Esophagus (tissue), 2 donors: ENCODE measurements around the gene FOXJ1. TPM values are rescaled to one million over a fixed set of nuclear protein-coding genes. Genes with fewer than 3 reads are reported as not detected.

ENCODE experiments used
- H3K27ac ChIP-seq, 2 donors: one replicate each; pipeline ENCODE4 v1.5.1; 2013; ENCODE audit warnings: low read depth in 2 of 2, mild to moderate bottlenecking in 2 of 2, inconsistent platforms in 1 of 2, low read length in 1 of 2, moderate library complexity in 1 of 2
- H3K27me3 ChIP-seq, 2 donors: one replicate each; pipeline ENCODE4 v1.6.1; 2013; ENCODE audit warnings: low read length in 2 of 2, control low read depth in 1 of 2, mild to moderate bottlenecking in 1 of 2; ENCODE audit not compliant: insufficient read depth in 2 of 2, control insufficient read depth in 1 of 2
- H3K36me3 ChIP-seq, 2 donors: one replicate each; pipeline ENCODE4 v1.6.1; 2013; ENCODE audit warnings: low read length in 1 of 2; ENCODE audit not compliant: control insufficient read depth in 2 of 2, insufficient read depth in 2 of 2
- H3K4me1 ChIP-seq, 2 donors: one replicate each; pipeline ENCODE4 v1.6.1; 2013; ENCODE audit warnings: low read length in 1 of 2; ENCODE audit not compliant: control insufficient read depth in 2 of 2, insufficient read depth in 2 of 2
- H3K4me3 ChIP-seq, 2 donors: one replicate each; pipeline ENCODE4 v1.5.1; 2013; ENCODE audit warnings: low read length in 2 of 2, mild to moderate bottlenecking in 2 of 2, low read depth in 1 of 2, moderate library complexity in 1 of 2
- H3K9me3 ChIP-seq, 2 donors: one replicate each; pipeline ENCODE4 v1.6.1; 2013; ENCODE audit warnings: mild to moderate bottlenecking in 2 of 2, low read depth in 1 of 2, low read length in 1 of 2, moderate library complexity in 1 of 2; ENCODE audit not compliant: control insufficient read depth in 2 of 2, insufficient read depth in 1 of 2
- WGBS, 2 donors: extraction: QIAGEN DNeasy Blood & Tissue Kit; methylation state at CpG; one replicate each; pipeline ENCODE4 v1.1.7; 2013; 5-methylcytosine and 5-hydroxymethylcytosine counted together
- polyA plus RNA-seq, 2 donors: library from polyadenylated mRNA; stranded (reverse); fragments of 200-250 nt; gene quantifications; one replicate each; pipeline ENCODE4 v1.2.3, GENCODE V29; 2013
- donor health status: healthy with polysubstance abuse.
- donor health status: Bipolar disorder and iron deficiency.

FOXJ1 gene
- polyA plus RNA-seq, 2 donors = 0.33 to 0.56 TPM

GRCh38 chr17:76178124-76178523 is 37.1 kb upstream of the FOXJ1 start:
- no peaks in the 10 kb centered on the region for H3K27me3 ChIP-seq
- no peaks in the 10 kb centered on the region for H3K36me3 ChIP-seq
- H3K4me1 ChIP-seq = no peaks in the 10 kb centered on the region
- no peaks in the 10 kb centered on the region for H3K9me3 ChIP-seq
- no peak overlapping the region for H3K4me3 ChIP-seq
- WGBS, 2 donors = 87 to 88% methylated on average over 10 of the region's 10 CpGs
- H3K27ac ChIP-seq = no peak overlapping the region

GRCh38 chr17:76176701-76177574 is 35.9 kb upstream of the FOXJ1 start:
- Histone ChIP-seq H3K4me3 (no peak overlapping the region), H3K27ac (no peak overlapping the region), H3K9me3 (no peaks in the 10 kb centered on the region), H3K36me3 (no peaks in the 10 kb centered on the region), H3K27me3 (no peaks in the 10 kb centered on the region), H3K4me1 (no peaks in the 10 kb centered on the region)
- WGBS, 2 donors = 93% methylated on average over 34 of the region's 34 CpGs

- 70 to 78% methylated on average over 9 of the region's 9 CpGs for WGBS, 2 donors
- no peaks in the 10 kb centered on the region for H3K4me1 ChIP-seq
- H3K4me3 ChIP-seq = no peak overlapping the region
- H3K9me3 ChIP-seq = no peaks in the 10 kb centered on the region
- no peaks in the 10 kb centered on the region for H3K27me3 ChIP-seq
- no peaks in the 10 kb centered on the region for H3K36me3 ChIP-seq
- no peak overlapping the region for H3K27ac ChIP-seq
These were observed 33.0 kb upstream of the FOXJ1 start for GRCh38 chr17:76174037-76174436.

- no peaks in the 10 kb centered on the region for H3K4me1 ChIP-seq
- no peaks in the 10 kb centered on the region for H3K27me3 ChIP-seq
- no peaks in the 10 kb centered on the region for H3K36me3 ChIP-seq
- no peak overlapping the region for H3K4me3 ChIP-seq
- no peaks in the 10 kb centered on the region for H3K9me3 ChIP-seq
- H3K27ac ChIP-seq = no peak overlapping the region
- 90 to 93% methylated on average over 11 of the region's 11 CpGs for WGBS, 2 donors
These were observed 32.4 kb upstream of the FOXJ1 start for GRCh38 chr17:76173474-76173873.

- WGBS, 2 donors = 85 to 92% methylated on average over 4 of the region's 4 CpGs
- Histone ChIP-seq H3K4me3 (no peak overlapping the region), H3K9me3 (no peaks in the 10 kb centered on the region)
These were observed 30.7 kb upstream of the FOXJ1 start for GRCh38 chr17:76171706-76172105.

GRCh38 chr17:76170114-76170513 is 29.1 kb upstream of the FOXJ1 start:
- Histone ChIP-seq H3K27me3 (no peaks in the 10 kb centered on the region), H3K27ac (no peak overlapping the region), H3K9me3 (no peaks in the 10 kb centered on the region), H3K4me1 (no peaks in the 10 kb centered on the region), H3K4me3 (no peak overlapping the region), H3K36me3 (no peaks in the 10 kb centered on the region)
- 96 to 98% methylated on average over 1 of the region's 1 CpG for WGBS, 2 donors

More at GRCh38 chr17:76171706-76172105, 30.7 kb upstream of the FOXJ1 start:
- Histone ChIP-seq H3K27ac (no peak overlapping the region), H3K27me3 (no peaks in the 10 kb centered on the region), H3K4me1 (no peaks in the 10 kb centered on the region), H3K36me3 (no peaks in the 10 kb centered on the region)

GRCh38 chr17:76166906-76167305 is 25.9 kb upstream of the FOXJ1 start:
- H3K9me3 ChIP-seq = no peaks in the 10 kb centered on the region
- H3K4me1 ChIP-seq = no peaks in the 10 kb centered on the region
- no peaks in the 10 kb centered on the region for H3K36me3 ChIP-seq
- H3K27ac ChIP-seq = no peak overlapping the region
- no peaks in the 10 kb centered on the region for H3K27me3 ChIP-seq
- 92 to 93% methylated on average over 10 of the region's 10 CpGs for WGBS, 2 donors
- H3K4me3 ChIP-seq = no peak overlapping the region

- Histone ChIP-seq H3K27ac (no peak overlapping the region), H3K27me3 (no peaks in the 10 kb centered on the region), H3K9me3 (no peaks in the 10 kb centered on the region), H3K36me3 (no peaks in the 10 kb centered on the region), H3K4me1 (no peaks in the 10 kb centered on the region), H3K4me3 (no peak overlapping the region)
- 74 to 76% methylated on average over 7 of the region's 7 CpGs for WGBS, 2 donors
These were observed 25.1 kb upstream of the FOXJ1 start for GRCh38 chr17:76166168-76166567.

- Histone ChIP-seq H3K27ac (no peak overlapping the region), H3K9me3 (no peaks in the 10 kb centered on the region), H3K4me3 (no peak overlapping the region), H3K27me3 (no peaks in the 10 kb centered on the region), H3K36me3 (no peaks in the 10 kb centered on the region), H3K4me1 (no peaks in the 10 kb centered on the region)
- WGBS, 2 donors = 73 to 74% methylated on average over 2 of the region's 2 CpGs
These were observed 23.3 kb upstream of the FOXJ1 start for GRCh38 chr17:76164331-76164730.

GRCh38 chr17:76163919-76164318 is 22.9 kb upstream of the FOXJ1 start:
- no peaks in the 10 kb centered on the region for H3K27me3 ChIP-seq
- no peak overlapping the region for H3K4me3 ChIP-seq
- no peaks in the 10 kb centered on the region for H3K36me3 ChIP-seq
- H3K4me1 ChIP-seq = no peaks in the 10 kb centered on the region
- 84 to 89% methylated on average over 4 of the region's 4 CpGs for WGBS, 2 donors
- H3K27ac ChIP-seq = no peak overlapping the region
- H3K9me3 ChIP-seq = no peaks in the 10 kb centered on the region
